NCI-H128 (cell line): Measurements from ENCODE around the gene CREB3L1.

Source experiments
- DNase-seq: peaks from one replicate; lab custom pipeline; 2025; ENCODE audit not compliant: unreplicated experiment; lab: John Stamatoyannopoulos, UW

The CREB3L1 gene

GRCh38 chr11:46321757-46322156 is 44.3 kb downstream of the CREB3L1 start:
- no peak for DNase-seq

DNA sequence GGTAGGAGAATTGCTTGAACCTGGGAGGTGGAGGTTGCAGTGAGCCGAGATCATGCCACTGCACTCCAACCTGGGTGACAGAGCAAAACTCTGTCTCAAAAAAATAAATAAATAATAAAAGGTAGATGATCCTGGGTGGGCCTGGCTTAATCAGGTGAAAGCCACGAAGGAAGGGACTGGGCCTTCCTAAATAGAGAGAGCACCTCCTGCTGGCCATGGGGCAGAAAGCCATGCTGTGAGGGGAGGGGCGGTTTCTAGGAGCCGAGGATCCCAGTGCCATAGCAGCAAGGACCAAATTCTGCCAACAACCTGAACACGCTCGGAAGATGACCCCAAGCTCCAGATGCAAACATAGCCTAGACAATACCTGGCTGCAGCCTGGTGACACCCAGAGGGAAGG is 45.3 kb downstream of the CREB3L1 start:
- no peak for DNase-seq

DNA sequence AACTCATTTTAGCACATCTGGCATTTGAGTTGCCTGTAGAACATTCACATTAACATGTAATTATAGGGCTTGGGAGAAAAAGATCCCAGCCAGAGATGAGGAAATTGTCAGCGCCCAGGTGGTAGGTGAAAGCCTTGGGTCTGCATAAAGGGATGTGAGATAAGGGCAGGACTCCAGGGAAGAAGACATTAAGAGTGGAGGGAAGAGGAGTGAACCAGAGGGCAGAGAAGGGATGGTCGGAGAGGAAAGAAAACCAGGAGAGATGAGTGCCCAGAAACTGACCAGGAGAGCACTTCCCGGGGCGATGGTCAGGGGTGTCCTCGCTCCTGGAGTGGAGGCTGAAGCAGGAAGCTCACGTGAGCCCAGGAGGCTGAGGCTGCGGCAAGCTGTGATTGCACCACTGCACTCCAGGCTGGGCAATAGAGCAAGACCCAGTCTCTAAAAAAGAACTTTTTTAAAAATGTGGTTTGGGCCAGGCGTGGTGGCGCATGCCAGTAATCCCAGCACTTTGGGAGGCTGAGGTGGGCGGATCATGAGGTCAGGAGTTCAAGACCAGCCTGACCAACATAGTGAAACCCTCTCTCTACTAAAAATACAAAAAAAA is 49.5 kb downstream of the CREB3L1 start:
- DNase-seq = no peak

- no peak for DNase-seq
Measured at GRCh38 chr11:46327829-46328228, 50.4 kb downstream of the CREB3L1 start.

DNA sequence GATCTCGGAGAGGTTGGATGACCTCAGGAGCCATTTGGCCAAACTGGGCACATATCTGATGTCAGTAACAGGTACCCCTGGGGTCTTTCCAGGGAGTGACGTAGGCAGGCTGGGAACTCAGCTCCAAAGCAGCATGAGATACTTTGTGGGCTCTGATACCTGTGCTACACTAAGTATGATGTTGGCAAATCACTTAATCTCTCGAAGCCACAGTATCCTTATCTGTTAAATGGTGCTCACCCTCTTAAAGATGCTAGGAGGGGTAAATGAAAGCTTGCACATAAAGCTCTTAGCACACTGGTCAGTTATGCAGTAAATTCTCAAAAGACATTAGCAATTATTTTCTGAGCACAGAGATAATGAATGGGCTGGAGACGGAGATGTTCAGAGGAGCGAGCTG is 52.7 kb downstream of the CREB3L1 start:
- DNase-seq = no peak

- DNase-seq = no peak
Measured at GRCh38 chr11:46330563-46331281, 53.3 kb downstream of the CREB3L1 start.

GRCh38 chr11:46331282-46331984 is 54.0 kb downstream of the CREB3L1 start:
- DNase-seq = no peak

DNA sequence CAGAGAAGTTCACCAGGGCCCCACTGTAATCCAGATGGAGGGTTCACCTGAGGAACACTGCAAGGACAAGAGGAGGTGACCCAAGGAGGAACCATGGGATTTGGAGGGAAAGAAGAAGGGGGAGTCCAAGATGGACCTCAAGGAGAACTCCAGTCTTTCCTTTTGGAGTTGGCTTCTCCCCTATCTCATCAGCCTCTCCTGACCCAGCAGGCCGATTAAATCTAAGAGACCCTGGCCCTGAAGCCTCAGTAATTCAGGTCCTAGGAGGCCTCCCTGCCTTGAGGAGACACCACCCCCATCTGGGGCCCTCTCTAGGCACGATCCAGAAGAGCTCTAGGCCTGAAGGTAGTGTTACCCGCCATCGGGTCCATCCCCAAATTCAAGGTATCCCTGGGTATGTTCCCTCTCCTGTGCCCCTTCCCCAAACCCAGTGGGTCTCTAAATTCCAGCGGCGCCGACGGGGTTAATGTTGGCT is 54.7 kb downstream of the CREB3L1 start:
- no peak for DNase-seq

GRCh38 chr11:46332568-46333393 is 55.3 kb downstream of the CREB3L1 start:
- DNase-seq = no peak

GRCh38 chr11:46333394-46333947 is 56.0 kb downstream of the CREB3L1 start:
- no peak for DNase-seq

DNA sequence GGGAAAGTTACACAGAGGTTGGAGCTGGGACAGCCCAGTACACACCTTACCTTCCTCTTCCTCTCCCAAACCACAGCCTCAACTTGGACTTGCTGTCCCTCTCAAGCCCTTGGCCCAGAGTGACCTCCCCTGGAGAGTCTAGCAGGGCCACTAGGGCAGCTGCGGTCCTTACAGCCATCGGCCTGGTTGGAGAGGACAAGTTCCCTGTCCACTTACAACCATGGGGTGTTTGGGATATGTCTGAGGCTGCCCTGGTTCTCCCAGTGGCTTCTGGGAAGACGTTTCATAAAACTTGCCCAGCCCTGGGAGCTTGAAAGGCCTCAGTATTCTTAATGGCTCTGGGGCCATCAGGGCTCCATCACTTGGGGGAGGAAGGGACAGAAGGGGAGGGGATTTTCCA is 56.7 kb downstream of the CREB3L1 start:
- DNase-seq = no peak

- no peak for DNase-seq
Measured at GRCh38 chr11:46335271-46335670, 57.8 kb downstream of the CREB3L1 start.

DNA sequence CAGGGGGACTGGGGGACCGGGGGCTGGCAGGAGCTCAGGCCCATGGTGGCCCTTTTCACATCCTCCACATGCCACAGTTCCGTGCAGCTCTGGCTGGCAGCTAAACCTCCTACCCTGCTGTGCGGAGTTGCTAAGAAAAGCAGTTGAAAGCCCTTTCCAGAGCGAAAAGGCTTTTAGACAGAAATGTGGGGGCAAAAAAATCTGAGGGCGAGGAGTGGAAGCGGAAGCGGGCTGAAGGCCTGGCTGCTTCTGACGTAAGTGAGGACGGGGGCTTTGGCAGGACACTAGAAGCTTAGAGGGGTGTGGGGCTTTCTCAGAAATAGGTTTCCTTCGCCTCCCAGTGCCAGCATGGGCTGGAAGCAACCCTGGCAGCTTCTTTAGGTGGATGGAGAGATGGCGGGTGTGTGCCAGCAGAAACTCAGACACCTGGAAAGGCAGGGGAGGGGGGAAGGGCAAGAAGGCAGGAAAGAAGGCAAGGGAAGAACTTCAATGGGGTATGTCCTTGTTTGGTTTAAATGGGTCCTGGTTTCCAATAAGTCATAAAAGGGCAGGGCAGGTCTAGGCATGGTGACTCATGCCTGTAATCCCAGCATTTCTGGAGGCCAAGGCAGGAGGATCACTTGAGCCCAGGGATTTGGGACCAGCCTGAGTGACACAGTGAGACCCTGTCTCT is 58.6 kb downstream of the CREB3L1 start:
- DNase-seq = no peak

GRCh38 chr11:46336563-46337180 is 59.2 kb downstream of the CREB3L1 start:
- DNase-seq = no peak

- no peak for DNase-seq
Measured at GRCh38 chr11:46337626-46338345, 60.3 kb downstream of the CREB3L1 start.

DNA sequence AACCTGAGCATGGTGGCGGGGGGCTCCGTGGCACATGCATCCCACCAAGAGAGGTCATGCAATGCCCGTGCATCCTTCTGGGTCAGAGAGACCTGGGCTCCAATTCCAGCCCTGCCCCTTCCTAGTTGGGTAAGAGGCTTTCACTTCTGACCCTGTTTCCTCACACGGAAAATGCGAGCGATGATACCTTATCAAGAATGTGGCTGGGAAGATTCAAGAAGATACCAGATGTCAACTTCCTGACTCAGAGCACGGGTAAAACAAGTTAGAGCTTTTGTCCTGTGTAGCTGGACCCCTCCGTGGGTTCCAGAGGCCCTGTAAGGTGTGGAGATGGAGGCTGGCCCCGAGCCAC is 61.1 kb downstream of the CREB3L1 start:
- no peak for DNase-seq

GRCh38 chr11:46338988-46339666 is 61.7 kb downstream of the CREB3L1 start:
- DNase-seq = peak; percentile 60

GRCh38 chr11:46339816-46340215 is 62.4 kb downstream of the CREB3L1 start:
- no peak for DNase-seq

- no peak for DNase-seq
Measured at GRCh38 chr11:46341454-46341853, 64.0 kb downstream of the CREB3L1 start.
